Measurements from ENCODE around the gene TAF6. TPM values are rescaled to one million over a fixed set of nuclear protein-coding genes. Genes with fewer than 3 reads are reported as not detected.
A peak's percentile ranks its signal among the peaks of the same experiment; 100 is the strongest.

Gene TAF6
- 10 to 100 TPM; 28.7 to 33.1 TPM for total RNA-seq
- long read RNA-seq, partial matches to known transcripts: 3 of 6 reads
- long read RNA-seq, other reads (novel, unspliced or antisense): 0 of 6 reads

DNA sequence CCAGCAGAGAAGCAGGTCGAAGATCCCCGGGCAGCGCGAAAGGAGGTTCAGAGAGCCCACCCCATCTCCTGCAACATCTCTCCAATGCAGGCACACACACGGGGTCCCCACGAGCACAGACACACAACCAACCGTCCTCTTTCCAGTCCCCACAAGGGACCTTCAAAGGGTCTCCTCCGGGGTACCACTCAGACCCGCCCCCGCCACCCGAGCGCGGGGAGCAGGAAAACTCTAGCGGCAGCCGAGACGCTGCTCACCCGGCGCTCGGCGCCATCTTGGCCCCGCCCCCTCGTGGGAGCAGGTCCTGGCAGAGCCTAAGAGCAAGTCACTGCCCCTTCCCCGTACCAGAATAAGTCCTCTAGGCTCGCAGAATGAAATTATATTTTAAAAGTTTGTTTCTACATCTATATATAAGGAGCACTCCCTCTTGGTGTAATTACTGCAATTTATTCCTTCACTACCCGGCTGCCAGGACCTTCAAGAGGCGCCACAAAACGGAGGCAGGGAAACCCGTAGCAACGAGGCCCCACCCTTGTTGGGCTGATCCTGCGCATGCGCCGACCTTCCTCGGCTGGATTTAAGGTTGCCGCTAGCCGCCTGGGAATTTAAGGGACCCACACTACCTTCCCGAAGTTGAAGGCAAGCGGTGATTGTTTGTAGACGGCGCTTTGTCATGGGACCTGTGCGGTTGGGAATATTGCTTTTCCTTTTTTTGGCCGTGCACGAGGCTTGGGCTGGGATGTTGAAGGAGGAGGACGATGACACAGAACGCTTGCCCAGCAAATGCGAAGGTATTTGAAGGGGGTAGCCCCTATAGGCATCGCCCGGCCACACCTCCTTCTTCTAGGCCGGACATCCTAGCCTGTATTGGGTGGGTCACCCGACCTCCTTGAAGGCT, at the start of gene TAF6, which contains the start of gene CNPY4:
Gene TAF6, minus strand, starts transcription at position 287 of the 898 bp plus-strand sequence. CDS start 5,149 bp downstream, outside the sequence.
Gene CNPY4, plus strand, starts transcription at position 563 of the 898 bp plus-strand sequence. Its CDS starts 111 bp downstream, at position 674.
- peak; percentile 95 for DNase-seq
- ATAC-seq: peak; percentile 86
- intact Hi-C loops (cut with DNase I, micrococcal nuclease): no loop called here

DNA sequence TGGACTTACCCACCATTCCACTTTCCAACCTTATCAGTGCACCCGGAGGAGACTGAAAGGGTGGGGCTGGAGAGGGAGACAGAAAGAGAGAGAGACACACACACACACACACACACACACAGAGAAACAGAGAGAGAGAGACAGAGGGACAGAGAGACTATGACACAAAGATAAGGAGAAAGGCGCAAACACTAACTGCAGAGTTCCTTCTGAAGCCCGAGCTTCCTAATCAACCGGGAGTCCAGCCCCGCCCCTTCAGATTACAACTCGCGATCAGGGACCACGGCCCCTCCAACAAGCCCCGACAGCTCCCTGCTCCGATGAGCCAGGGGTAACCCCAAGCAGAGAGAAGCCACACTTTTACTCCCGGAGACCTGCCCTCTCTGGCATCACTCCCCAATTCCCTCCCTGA, 48.8 kb upstream of the TAF6 start:
- peak; percentile 59 for ATAC-seq
- intact Hi-C loops (cut with DNase I, micrococcal nuclease): no loop called here
- DNase-seq: peak in 1 of 2 donors; percentile 56

DNA sequence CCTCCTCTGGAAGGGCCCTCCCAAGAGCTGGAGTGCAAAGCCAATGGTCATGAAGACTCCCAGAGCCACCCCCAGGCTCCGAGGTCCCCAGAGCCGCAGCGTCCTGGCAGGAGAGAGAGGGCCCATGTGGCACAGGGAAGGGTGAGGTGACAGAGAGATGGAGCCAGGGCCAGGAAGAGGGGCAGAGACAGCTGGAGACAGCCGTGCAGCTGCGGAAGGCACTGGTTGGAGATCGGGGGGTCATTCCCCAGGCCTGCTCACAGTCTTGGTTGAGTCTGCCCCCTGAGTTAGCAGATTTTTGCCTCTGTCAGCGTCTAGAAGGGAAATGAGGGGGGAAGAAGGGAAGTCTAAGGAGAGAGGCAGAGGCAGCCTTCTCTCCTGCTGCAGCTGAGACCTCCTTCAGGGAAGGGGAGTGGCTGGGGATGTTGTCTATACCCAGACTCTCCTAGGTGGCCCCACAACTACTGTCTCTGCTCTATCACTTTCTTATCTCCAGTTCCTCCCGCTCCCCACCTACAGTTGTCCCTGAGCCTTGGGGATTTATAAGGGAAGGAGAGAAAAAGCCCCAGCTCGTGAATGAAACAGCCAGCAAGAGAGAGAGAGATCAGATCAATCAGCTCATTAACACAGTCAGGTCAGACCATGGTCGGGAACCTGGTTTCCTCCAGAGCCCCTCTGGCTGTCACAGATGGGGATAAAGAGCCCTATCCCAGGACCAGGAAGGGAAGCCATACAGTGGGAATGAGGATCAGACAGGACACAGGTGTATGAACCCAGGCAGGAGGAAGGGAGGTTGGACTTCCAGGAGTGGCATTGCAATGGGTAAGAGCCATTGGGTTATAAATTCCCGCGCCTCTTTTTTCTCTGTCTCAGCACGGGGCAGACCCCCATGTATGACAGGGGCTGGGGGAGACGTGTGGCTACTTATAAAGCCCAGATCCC, 48.1 kb upstream of the TAF6 start:
- peak; percentile 24 for ATAC-seq
- DNase-seq: peak in 1 of 2 donors; percentile 24
- intact Hi-C loops (cut with DNase I, micrococcal nuclease): no loop called here

DNA sequence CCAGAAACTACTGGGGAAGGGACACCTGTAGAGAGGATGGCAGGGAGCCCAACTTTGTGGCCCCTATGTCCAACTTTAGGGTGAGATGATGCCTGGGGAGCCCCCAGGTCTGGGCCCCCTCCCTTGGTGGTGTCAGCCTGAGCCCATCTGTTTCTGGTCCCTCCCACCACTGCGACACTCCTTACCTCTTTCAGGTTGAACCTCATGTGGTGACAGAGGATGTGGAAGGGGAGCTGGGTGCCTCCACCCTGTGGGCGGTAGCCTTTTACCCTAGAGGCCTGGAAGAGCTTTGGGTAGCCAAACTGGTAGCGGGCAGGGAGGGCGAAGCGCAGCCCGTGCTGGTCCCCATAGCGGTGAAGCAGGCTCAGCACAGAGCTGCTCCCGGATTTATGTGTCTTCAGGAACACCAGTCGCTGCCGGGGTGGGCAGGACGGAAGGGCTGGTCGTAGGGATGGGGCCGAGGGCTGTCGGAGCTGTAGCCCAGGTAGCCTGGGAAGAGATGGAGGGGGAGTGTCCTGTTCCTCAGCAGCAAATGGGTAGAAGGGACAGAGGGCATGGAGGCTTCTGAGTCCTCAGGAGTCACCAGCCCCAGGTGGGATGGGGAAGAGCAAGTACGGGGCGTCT, 47.3 kb upstream of the TAF6 start:
- intact Hi-C loops (cut with DNase I, micrococcal nuclease): no loop called here
- DNase-seq (no peak), ATAC-seq (no peak)

DNA sequence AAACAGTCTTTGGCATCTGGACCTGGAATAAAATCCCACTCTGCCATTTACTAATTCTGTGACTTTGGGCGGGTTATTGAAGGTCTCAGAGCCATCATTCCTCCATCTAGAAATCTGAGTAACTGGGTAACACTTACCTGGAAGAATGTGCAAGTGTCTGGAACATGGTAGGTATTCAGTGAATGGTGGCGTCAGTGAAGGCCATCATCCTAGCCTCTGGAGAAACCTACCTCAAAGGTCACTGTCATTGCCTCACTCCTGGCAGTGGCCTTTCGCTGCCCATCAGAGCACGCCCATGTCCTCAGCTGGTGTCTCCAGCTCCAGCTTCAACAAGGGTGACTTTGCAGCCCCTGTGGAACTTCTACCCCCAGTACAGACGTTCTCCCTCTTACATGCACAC, 44.7 kb upstream of the TAF6 start:
- DNase-seq (no peak), ATAC-seq (no peak)
- intact Hi-C loops (cut with DNase I, micrococcal nuclease): no loop called here

DNA sequence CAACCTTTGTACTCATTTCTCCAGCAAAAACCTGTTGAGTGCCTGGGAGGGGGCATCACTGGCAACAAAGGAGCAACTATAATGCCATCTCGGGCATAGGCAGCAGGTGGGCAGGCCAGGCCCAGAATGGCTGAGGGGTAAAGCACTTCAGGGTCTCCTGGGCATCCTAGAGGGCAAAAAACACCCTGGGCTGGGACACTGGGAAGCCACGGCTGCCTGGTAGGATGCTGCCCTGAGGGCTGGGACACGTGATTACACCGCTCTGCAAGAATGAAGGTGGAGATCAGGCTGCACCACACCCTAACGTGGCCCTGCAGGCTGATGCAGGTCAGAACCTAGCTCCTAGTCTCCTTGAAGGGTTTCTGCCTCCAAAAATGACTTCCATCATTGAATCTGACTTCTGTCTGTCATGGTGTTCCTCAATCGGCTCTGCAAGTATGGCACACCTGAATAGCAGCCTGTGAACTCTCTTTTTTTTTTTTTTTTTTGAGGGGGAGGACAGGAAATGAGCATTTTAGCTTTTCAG, 43.9 kb upstream of the TAF6 start:
- intact Hi-C loops (cut with DNase I, micrococcal nuclease): no loop called here
- DNase-seq (peak; percentile 72 to 83), ATAC-seq (peak; percentile 76)

DNA sequence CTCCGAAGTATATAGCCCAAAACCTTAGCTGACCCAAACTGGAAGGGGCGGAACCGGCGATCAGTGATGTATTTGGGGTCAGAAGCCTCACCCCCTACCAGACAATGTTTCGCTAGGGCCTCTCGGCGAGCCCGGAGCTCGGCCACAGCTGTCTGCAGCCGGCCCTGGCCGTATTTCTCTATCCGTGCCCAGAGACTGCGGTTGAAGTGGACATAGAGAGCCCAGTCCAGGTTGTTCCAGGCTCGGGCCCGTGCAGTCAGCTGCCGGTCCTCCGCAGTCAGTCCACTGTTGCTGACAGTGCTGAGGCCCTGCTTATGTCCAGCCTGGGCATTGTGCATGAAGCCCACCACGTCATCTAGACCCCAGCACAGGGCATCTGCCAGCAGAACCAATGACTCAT, 40.9 kb upstream of the TAF6 start:
- no peak for ATAC-seq
- DNase-seq: no peak
- intact Hi-C loops (cut with DNase I, micrococcal nuclease): no loop called here

DNA sequence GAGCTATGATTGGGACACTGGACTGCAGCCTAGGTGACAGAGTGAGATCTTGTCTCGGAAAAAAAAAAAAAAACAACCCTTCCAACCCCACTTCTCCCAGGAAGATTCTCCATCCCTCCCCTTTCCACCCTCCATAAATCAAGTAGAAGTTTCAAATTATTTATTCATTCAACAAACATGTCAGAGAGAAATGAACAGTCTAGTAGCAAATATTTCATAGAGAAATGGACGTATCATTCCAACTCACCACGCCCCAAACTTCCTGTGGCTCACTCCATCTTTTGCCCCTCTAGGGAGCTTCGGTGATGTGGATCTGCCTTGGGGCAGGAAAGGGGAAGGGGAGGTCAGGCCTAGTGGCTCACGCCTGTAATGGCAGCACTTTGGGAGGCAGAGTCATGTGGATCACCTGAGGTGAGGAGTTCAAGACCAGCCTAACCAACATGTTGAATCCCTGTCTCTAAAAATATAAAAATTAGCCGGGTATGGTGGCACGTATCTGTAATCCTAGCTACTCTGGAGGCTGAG, 40.0 kb upstream of the TAF6 start:
- intact Hi-C loops (cut with DNase I, micrococcal nuclease): no loop called here
- DNase-seq (no peak), ATAC-seq (no peak)

DNA sequence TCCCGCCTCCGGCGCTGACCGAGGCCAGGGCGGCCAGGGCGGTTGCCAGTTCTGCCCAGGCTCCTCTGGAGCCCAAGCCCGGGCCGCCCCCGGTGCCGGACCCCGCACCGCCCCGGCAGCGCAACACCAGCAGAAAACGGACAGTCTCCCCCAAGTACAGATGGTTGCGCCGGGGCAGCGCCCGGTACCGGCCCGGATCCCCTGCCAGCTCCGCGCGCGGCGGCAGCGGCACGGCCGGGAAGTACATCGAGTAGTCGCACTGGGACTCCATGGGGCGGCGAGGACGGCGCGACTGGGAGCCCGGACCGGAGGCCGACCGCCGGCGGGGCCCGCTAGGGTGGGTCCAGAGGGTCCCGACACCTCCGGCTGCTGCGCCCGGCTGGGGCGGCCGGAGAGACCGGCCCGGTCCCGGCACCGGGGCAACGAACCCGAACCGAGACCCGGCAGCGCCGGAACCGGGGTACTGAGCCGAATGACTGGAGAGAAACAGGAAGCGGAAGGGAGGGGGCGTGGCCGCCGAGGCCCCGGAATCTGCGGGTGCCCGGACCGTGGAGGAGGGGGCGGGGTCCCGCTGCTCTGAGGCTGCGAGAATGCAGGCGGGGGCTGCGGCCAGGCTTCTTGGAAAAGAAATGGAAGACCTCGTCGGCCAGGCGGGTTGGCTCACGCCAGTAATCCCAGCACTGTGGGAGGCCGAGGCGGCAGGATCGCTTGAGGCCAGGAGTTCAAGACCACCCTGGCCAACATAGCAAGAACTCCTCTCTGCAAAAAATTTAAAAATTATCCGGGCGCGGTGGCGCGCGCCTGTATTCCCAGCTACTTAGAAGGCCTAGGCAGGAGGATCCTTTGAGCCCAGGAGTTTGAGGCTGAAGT, 39.3 kb upstream of the TAF6 start, which contains the start of gene TRAPPC14:
Gene TRAPPC14, minus strand, starts transcription at position 495 of the 870 bp plus-strand sequence. Its CDS starts 224 bp downstream, at position 271.
- DNase-seq: peak; percentile 93 to 99
- intact Hi-C loops (cut with DNase I, micrococcal nuclease): no loop called here
- ATAC-seq: peak; percentile 52

DNA sequence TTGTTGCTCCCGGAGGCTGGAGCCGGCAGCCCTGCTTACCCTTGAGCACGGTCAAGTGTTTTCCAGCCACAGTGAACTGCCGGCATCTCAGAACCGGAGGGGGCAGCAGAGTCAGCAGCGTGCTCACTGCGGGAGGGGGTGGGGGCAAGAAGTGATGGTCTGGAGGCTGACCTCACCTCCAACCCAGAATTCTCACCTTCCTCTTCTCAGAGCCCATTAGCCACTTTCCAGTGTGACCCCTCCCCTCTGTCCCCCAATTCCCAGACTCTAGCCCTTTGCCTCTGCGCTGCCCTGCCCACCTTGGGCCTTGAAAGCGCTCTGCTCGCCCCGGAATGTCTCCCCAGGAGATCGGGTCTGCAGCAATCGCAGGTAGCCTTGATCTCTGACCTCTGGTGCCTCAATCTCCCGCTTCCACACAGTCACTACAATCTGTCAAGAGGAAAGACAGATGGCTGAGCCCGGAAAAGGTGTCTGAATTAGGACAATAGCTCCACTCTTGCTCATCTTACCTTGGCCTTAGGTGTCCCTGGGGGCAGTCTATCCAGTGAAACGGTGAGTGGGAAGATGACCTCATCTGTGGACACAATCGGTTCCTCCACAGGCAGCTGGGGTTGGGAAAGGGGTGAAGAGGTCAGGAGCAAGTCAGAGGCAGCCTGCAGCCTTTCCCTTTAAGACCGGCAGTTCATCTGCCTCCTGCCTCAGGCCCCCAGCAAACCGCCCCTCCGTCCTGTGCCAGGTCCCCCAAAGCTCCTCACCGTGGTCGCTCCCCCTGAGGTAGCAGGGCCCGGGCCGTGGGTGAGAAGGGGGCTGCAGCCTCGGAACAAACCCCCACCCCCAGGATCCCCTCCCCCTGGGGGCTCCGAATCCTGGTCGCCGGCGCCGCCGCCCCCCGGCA, 38.4 kb upstream of the TAF6 start:
- intact Hi-C loops (cut with DNase I, micrococcal nuclease): no loop called here
- DNase-seq (peak; percentile 41 to 60), ATAC-seq (peak; percentile 17)

DNA sequence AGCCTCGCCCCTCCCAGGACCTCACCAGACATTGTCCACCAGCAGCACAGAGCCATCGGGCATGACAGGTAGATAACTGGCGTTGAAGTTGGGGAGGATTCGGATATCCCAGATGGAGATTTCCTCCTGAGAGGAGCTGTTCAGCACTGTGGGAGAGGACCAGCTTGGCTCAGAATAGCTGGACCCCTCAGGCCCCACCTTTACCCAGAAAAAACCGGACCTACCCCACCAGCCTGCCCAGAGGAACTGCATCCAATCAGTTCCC, 37.8 kb upstream of the TAF6 start:
- DNase-seq (no peak), ATAC-seq (no peak)
- intact Hi-C loops (cut with DNase I, micrococcal nuclease): no loop called here

DNA sequence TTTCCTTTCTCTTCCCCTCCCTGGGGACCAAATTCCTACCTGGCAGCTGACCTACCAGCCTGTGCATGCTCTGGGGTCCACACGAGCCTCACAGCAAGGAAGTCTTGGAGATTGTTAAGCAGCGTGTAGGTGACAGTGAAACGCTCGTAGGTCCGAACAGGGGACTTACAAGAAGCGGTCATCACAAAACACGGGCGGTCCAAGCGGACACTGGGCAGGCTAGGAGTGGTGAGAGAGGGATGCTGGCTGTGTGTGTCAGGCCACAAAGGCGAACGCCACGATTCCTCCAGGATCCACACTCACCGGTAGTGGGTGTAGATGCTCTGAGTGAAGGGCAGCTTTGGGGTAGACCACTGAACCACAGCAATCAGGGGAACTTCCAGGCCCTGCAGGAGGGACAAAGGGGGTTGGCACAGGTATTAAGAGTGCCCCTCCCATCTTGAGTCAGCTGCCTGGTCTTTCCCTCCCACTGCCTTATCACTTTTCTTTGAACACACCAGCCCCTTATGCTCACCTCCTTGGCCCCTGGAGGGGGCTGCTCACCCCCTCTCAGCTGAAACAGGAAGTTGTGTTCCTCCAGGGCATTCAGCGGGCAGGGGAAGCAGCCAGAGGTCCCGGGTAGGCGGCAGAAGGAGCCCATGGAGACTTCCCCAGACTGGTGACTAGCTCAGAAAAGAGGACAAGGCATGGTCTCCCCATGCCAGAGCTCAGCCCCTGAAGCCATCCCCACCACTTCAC, 37.3 kb upstream of the TAF6 start:
- ATAC-seq: no peak
- DNase-seq: no peak

DNA sequence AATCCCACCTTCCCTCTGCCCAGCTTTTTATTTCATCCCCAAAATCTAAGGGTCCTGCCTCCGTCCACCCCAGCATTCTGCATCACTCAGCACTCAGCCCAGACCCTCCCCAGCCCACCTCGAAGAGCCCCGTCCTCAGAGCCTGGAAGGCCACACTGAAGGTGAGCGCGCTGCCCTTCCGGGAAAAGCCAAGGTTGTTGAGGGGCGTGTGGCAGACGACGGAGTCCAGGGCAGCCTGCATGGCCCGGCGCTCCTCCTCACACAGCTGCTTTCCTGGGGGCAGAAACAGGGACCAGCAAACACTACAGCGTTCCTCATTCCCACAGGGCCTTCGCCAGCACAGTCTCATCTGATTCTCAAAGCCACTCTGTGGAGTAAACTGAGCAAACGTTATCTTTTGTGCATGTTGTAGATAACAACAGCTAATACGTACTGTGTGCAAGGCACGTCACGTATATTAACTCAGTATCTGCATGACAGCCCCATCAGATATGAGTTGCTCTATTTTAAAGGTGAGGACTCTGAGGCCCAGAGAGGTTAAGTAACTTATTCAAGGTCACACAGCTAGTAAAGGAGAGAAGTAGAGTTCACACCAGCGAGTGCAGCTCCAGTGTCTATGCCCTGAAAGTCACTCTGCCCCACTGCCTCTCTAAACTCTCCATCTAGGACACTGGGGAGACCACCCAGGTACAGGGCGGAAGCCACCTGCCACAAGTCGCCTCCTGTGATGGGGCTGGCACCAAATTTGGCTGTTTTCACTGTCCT, 36.6 kb upstream of the TAF6 start:
- intact Hi-C loops (cut with DNase I, micrococcal nuclease): no loop called here
- DNase-seq: no peak
- ATAC-seq: no peak

More for the DNA sequence above, 37.3 kb upstream of the TAF6 start:
- intact Hi-C loops (cut with DNase I, micrococcal nuclease): no loop called here

DNA sequence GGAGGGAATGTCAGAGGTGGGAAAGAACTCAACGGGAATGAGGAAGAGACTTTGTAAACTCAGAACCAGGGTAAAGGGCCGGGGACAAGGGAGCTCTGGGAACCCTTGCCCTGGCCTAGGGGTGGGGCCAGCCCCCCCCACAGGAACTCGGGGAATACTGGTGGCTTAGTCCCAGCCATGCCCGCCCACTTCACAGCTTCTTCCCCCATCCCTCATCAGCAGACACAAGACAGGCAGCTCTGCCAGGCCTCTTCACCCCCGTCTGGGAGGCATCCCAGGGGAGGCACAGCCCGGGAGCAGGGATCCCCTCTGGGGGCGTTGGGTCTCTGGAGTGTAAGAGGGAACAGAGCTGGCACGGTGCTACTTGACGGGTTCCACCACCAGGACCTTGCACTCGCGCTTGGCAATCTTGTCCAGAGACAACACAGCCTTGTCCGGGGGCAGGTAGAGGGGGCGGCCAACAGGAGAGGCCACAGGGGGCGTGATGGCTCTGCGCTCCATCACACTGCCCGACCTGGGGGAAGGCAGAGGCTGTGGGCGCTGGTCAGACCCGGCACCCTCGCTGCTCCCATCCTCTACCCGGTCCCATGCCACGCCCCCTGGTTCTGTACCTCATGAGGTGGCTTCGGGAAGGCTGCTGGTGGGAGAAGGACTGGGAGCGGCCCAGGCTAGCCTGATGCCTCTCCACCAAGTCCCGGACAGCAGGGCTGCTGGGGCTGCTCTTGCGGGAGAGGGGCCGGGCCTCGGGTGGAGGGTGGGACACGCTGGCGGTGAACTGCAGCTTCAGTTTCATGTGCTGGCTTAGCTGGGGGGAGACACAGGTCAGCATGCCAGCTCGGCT, 35.7 kb upstream of the TAF6 start:
- DNase-seq (peak; percentile 80 to 85), ATAC-seq (peak; percentile 60)
- intact Hi-C loops (cut with DNase I, micrococcal nuclease): no loop called here

Data from left colon (tissue), 2 donors.